NCI-H345 treated with DMSO at 0.1 percent for 48 hours (cell line): Measurements from ENCODE around the gene GALNT18.

Source experiments
- DNase-seq: peaks from one replicate; lab custom pipeline; 2025; ENCODE audit not compliant: unreplicated experiment; lab: John Stamatoyannopoulos, UW

GALNT18 gene

DNA sequence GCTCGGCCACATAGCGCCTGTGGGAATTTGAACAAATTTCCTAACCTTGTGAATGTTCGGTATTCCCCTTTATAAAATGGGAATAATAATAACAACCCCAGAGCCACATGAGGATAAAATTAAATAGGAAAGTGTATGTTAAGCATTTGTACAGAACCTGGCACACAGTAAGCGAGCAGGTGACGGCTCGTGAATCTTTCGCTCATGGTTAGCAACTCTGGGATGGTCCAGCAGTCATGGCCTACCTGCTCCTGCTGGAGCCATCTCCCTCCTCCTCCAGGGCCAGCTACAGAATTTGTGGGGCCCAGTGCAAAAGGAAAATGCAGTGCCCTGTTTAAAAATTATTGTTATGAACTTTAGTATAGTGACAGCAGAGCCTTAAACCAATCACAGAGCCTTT lies 180.3 kb downstream of the GALNT18 start:
- no peak for DNase-seq

- DNase-seq, result no peak
Measured at GRCh38 chr11:11441091-11441490, 180.7 kb downstream of the GALNT18 start.

DNA sequence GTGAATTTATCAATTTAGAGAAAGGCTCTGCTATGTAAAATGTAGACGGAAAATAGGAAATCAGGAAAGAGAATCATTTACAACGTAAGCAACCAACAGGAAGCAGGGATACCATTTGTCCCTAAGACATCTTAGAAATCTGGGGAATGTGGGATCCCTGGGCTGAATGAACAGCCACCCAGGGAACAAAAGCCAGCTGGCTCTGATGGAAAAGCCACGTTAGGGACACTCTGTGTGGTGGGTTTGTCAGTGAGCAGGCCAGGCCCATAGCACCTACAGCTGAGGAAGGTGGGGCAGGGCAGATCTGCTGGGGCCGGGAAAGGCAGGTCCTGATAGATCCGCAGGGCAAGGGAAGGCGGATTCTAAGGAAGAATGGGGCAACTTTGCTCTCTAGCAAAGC lies 181.7 kb downstream of the GALNT18 start:
- no peak for DNase-seq

DNA sequence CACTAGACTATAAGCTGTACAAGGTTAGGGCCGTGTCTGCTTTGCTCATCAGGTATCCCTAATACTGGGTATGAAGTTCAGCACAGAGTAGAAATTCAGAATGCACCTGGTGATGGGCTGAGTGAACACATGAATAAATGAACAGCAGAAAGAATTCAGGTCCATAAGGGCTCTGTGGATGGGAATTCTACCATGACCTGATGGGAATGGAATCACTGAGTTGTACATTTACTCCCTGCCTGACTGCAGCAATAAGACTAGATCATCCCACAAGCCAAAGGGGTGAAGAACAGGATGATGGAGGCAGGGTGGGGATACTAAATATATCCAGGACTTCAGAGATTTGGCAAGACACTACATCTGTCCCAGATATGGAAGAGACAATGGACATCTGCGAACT lies 182.2 kb downstream of the GALNT18 start:
- DNase-seq, result no peak

GRCh38 chr11:11436715-11437313 lies 185.0 kb downstream of the GALNT18 start:
- no peak for DNase-seq

GRCh38 chr11:11435635-11436034 lies 186.2 kb downstream of the GALNT18 start:
- no peak for DNase-seq

DNA sequence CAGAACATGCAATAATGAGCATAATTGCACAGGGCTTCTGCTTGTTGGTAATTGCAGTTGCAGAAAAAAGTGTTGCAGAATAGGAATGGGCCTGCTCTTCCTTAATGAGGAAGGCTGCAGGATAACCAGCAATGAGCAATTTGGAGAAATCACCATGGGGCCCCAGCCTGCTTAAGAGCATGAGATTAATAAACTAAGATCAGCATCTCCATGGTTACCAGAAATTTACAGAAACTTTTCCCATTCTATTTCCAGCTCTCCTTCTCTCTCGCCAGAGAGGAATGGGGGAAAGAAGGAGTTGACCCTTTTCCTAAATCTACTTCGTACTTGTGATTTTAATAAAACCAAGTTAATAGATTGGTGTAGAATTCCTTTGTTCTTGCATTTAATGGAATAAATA lies 187.8 kb downstream of the GALNT18 start:
- no peak for DNase-seq

- no peak for DNase-seq
Measured at GRCh38 chr11:11432621-11433319, 189.0 kb downstream of the GALNT18 start.

DNA sequence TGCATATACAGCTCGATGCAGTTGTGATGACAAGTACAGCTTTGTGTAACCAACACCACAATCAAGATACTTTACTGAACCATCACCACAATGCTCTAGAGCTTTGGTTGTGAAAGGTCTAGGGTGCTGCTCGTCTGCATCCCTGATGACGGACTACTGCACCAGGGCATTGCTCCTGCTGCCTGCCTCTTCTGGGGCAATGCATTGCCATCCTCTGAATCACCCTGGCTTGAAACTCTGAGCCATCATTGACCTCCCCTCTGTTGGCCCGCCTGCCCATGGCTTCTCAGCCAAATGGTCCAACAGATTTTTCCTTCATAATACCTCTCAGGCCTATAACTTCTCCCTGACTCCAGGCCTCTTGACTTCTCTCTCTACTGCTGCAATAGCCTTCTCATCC lies 191.4 kb downstream of the GALNT18 start:
- no peak for DNase-seq

GRCh38 chr11:11428714-11429113 lies 193.1 kb downstream of the GALNT18 start:
- DNase-seq, result no peak

DNA sequence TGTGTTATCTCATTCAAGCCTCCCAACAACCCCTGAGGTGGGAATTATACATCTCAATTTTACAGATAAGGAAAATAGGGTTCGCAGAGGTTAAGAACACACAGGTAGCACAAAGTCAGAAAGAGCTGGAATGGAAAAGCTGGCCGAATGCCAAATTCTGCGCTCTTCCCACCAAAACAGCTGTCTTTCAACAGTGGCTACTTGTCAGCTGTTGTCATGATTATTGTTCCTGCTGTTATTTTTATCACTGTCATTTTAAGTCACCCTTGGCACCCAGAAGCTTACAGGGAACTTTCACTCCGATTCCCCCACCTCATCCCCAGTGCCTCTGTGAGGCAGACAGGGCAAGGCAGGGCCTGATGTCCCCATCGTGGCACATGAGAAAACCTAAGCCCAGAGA lies 194.3 kb downstream of the GALNT18 start:
- peak; percentile 63 for DNase-seq

DNA sequence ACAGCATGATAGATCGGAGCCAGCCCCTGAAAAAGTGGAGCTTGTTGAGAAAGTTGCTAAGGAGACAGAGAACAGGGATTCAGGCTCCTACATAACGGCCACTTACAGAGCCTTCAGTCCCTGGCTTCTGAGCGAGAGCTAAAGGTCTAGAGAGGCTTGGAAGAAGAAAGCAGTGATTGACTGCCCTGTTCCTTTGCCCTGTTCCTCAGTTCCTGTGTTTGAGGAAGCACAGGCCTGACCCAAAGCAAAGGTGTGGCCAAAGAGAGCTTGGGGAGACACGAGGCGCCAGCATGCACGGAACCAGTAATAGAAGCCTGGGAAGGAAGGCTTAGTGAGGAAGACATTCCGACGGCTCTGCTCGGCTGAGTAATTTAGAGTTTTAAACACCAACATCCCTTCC lies 194.7 kb downstream of the GALNT18 start:
- DNase-seq, result no peak

GRCh38 chr11:11426226-11426952 lies 195.4 kb downstream of the GALNT18 start:
- DNase-seq, result no peak

- no peak for DNase-seq
Measured at GRCh38 chr11:11425806-11426205, 196.0 kb downstream of the GALNT18 start.

DNA sequence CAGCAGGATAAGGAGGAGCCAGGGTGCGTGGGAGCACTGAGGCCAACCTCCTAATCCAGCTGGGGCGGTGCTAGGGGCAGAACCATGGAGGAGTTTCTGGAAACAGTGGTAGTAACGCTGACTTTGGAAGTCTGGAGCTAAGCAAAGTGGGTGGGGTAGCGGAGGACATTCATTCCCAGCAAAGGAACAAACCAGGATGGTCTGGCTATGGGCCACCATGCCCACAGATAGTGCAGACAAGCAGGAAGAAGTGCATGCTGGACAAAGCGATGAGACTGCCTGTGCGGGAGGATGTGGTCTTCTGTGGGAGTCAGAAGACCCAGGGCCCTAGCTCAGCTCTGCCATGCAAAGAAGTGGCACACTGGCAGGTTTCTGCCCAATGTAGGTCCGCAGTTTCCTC lies 197.1 kb downstream of the GALNT18 start:
- DNase-seq, result no peak

- no peak for DNase-seq
Measured at GRCh38 chr11:11422411-11423128, 199.2 kb downstream of the GALNT18 start.

- no peak for DNase-seq
Measured at GRCh38 chr11:11421509-11421908, 200.3 kb downstream of the GALNT18 start.

DNA sequence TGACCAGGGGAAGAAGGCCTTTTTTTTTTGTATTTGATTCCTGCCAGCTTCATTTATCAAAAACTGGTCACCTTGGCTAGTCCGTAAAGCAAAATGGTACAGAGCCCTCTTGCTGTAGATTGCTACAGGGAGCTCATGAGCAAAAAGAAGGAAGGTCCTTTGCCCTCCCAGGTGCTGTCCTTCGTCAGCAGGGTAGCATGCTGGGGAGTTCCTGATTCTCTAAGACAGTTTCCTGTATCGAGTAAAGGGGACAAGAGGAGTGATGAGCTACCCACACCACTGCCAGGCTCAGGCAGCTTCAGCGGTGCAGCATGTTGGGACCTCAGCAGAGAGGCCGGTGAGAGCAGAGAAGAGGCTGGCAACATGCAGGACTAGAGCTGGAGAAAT lies 200.9 kb downstream of the GALNT18 start:
- DNase-seq, result no peak

GRCh38 chr11:11420191-11420898 lies 201.5 kb downstream of the GALNT18 start:
- peak; percentile 12 for DNase-seq

GRCh38 chr11:11419747-11420146 lies 202.1 kb downstream of the GALNT18 start:
- DNase-seq, result no peak

DNA sequence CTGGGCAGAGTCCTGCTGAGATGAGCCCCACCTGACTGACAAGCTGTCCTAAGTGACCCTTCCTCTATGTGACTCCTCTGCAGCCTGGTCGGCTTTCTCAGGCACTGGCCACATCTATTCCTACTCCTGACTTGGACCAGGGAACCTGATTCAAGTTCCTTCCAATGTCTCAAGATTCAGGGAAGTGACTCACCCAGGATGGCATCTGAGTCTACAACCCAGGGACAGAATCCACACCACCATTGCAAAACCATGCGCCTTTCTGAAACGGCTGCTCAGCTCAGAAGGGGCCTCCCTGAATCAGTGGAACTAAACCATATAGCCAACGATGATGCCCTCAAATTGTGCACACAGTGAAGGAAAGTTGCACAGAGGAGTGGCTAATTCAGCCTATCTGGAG lies 204.9 kb downstream of the GALNT18 start:
- DNase-seq, result no peak
